H1 (cell line): ENCODE data around the gene KLHL17. TPM values are rescaled to one million over a fixed set of nuclear protein-coding genes. Genes with fewer than 3 reads are reported as not detected.

ENCODE experiments used
- CTCF ChIA-PET: fragments of 300-600 bp; sonication (Branson Sonifier 250); formaldehyde crosslinking; loops from one replicate; lab custom pipeline; 2021; ENCODE audit not compliant: partially characterized antibody; lab: Charles Lee
- POLR2A ChIA-PET: fragments of 300-600 bp; sonication (Branson Sonifier 250); formaldehyde crosslinking; loops from one replicate; lab custom pipeline; 2021; ENCODE audit warnings: inconsistent platforms; ENCODE audit not compliant: partially characterized antibody; lab: Charles Lee
- DNase-seq, 2 experiments: peaks; one replicate each; pipeline versions ENCODE4 v3.0.0 to v3.0.0-alpha.2; 2010 to 2022; ENCODE audit warnings: low spot score in 2 of 2, low read depth in 1 of 2, mixed read lengths in 1 of 2
- FAIRE-seq: peaks from 2 replicates; lab custom pipeline; 2011; peaks lifted over from hg19 to GRCh38; lab: Jason Lieb, UNC
- H2AFZ ChIP-seq: 2 replicates; pipeline ENCODE4 v1.8.1; 2012; ENCODE audit warnings: low read length, inconsistent platforms
- H2AK5ac ChIP-seq: 2 replicates; pipeline ENCODE4 v1.6.1; 2013; ENCODE audit warnings: low read depth, low read length
- H2BK120ac ChIP-seq: replicated peaks from 2 replicates; pipeline ENCODE3; 2013; ENCODE audit warnings: low read depth, low read length, inconsistent platforms
- H2BK12ac ChIP-seq: 2 replicates; pipeline ENCODE4 v1.6.1; 2013; ENCODE audit warnings: low read depth, low read length
- H2BK15ac ChIP-seq: 2 replicates; pipeline ENCODE4 v1.6.1; 2013; ENCODE audit warnings: low read length
- H2BK20ac ChIP-seq: 2 replicates; pipeline ENCODE4 v1.6.1; 2013; ENCODE audit warnings: low read length
- H2BK5ac ChIP-seq: 2 replicates; pipeline ENCODE4 v1.6.1; 2013; ENCODE audit warnings: low read depth, low read length
- H3K14ac ChIP-seq: 2 replicates; pipeline ENCODE4 v1.6.1; 2013; ENCODE audit warnings: inconsistent platforms; ENCODE audit not compliant: insufficient read length
- H3K18ac ChIP-seq: 2 replicates; pipeline ENCODE4 v1.6.1; 2013; ENCODE audit warnings: low read length; ENCODE audit errors: extremely low read depth
- H3K23ac ChIP-seq: 2 replicates; pipeline ENCODE4 v1.6.1; 2013; ENCODE audit warnings: inconsistent platforms; ENCODE audit not compliant: insufficient read length
- H3K23me2 ChIP-seq: 2 replicates; pipeline ENCODE4 v1.6.1; 2013; ENCODE audit warnings: low read depth, low read length
- H3K27ac ChIP-seq: 2 replicates; pipeline ENCODE4 v1.6.1; 2011; ENCODE audit warnings: low read depth, low read length, inconsistent platforms
- H3K27me3 ChIP-seq, 4 experiments: replicated peaks in 1 of 4; 1 replicate in 1 of 4; 2 replicates in 3 of 4; pipeline versions ENCODE4 v1.6.1 to v1.8.1; 2011 to 2013; ENCODE audit warnings: low read length in 3 of 4, mild to moderate bottlenecking in 3 of 4, inconsistent platforms in 2 of 4, mixed read lengths in 2 of 4, moderate library complexity in 1 of 4; ENCODE audit not compliant: control insufficient read depth in 3 of 4, insufficient read depth in 3 of 4; ENCODE audit errors: extremely low read depth in 1 of 4
- H3K36me3 ChIP-seq, 4 experiments: 2 replicates each; pipeline versions ENCODE4 v1.6.1 to v1.8.1; 2011 to 2013; ENCODE audit warnings: mild to moderate bottlenecking in 4 of 4, low read length in 3 of 4, moderate library complexity in 2 of 4, control low read depth in 1 of 4, inconsistent platforms in 1 of 4; ENCODE audit not compliant: insufficient read depth in 4 of 4, control insufficient read depth in 2 of 4
- H3K4ac ChIP-seq: replicated peaks from 2 replicates; pipeline ENCODE3; 2013; ENCODE audit warnings: low read length, low read depth, mixed read lengths, inconsistent platforms; ENCODE audit not compliant: insufficient read length
- H3K4me1 ChIP-seq, 4 experiments: replicated peaks in 1 of 4; 1 replicate in 1 of 4; 2 replicates in 3 of 4; pipeline versions ENCODE4 v1.6.1 to v1.8.1; 2011 to 2013; ENCODE audit warnings: low read length in 3 of 4, inconsistent platforms in 2 of 4, mixed read lengths in 1 of 4; ENCODE audit not compliant: insufficient read depth in 4 of 4, control insufficient read depth in 3 of 4
- H3K4me2 ChIP-seq, 2 experiments: 2 replicates each; pipeline versions ENCODE4 v1.6.1 to v1.8.1; 2011 to 2013; ENCODE audit warnings: low read depth in 2 of 2, low read length in 2 of 2, control low read depth in 1 of 2, inconsistent platforms in 1 of 2, mild to moderate bottlenecking in 1 of 2; ENCODE audit not compliant: insufficient read depth in 1 of 2
- H3K4me3 ChIP-seq, 4 experiments: fragments of 200-600, 300-600 bp in 1 of 4; sonication (generic), shearing (Covaris generic), sonication (Bioruptor Twin) in 1 of 4; 2 replicates each; pipeline versions ENCODE4 v1.5.1 to v1.8.1; 2011 to 2016; ENCODE audit warnings: low read length in 4 of 4, low read depth in 3 of 4, control low read depth in 2 of 4, inconsistent platforms in 2 of 4, mild to moderate bottlenecking in 2 of 4, mixed read lengths in 1 of 4, moderate library complexity in 1 of 4; ENCODE audit not compliant: insufficient read depth in 2 of 4; ENCODE audit errors: extremely low read depth in 1 of 4
- H3K56ac ChIP-seq: replicated peaks from 2 replicates; pipeline ENCODE3; 2013; ENCODE audit warnings: low read depth, mild to moderate bottlenecking, mixed read lengths, low read length, inconsistent platforms; ENCODE audit not compliant: insufficient read length
- H3K79me1 ChIP-seq: 2 replicates; pipeline ENCODE4 v1.6.1; 2013; ENCODE audit warnings: low read depth, low read length, control low read depth
- H3K79me2 ChIP-seq, 2 experiments: 2 replicates each; pipeline versions ENCODE4 v1.6.1 to v1.8.1; 2012 to 2013; ENCODE audit warnings: low read length in 2 of 2, mild to moderate bottlenecking in 2 of 2, inconsistent platforms in 1 of 2; ENCODE audit not compliant: insufficient read depth in 2 of 2, control insufficient read depth in 1 of 2
- H3K9ac ChIP-seq, 4 experiments: replicated peaks in 1 of 4; 1 replicate in 1 of 4; 2 replicates in 3 of 4; pipeline versions ENCODE4 v1.6.1 to v1.8.1; 2011 to 2013; ENCODE audit warnings: low read depth in 3 of 4, low read length in 3 of 4, control low read depth in 2 of 4, mild to moderate bottlenecking in 2 of 4, moderate library complexity in 2 of 4, inconsistent platforms in 1 of 4; ENCODE audit errors: extremely low read depth in 1 of 4
- H3K9me3 ChIP-seq, 2 experiments: 2 replicates each; pipeline versions ENCODE4 v1.6.1 to v1.8.1; 2012 to 2013; ENCODE audit warnings: mild to moderate bottlenecking in 2 of 2, moderate library complexity in 2 of 2, control low read depth in 1 of 2, inconsistent platforms in 1 of 2, low read depth in 1 of 2, low read length in 1 of 2, mixed read lengths in 1 of 2; ENCODE audit not compliant: insufficient read depth in 2 of 2
- H4K20me1 ChIP-seq, 2 experiments: replicated peaks in 1 of 2; 2 replicates each; pipeline versions ENCODE3 to v1.8.1; 2011 to 2013; ENCODE audit warnings: inconsistent platforms in 2 of 2, low read length in 2 of 2, mild to moderate bottlenecking in 1 of 2; ENCODE audit not compliant: insufficient read depth in 2 of 2, control insufficient read depth in 1 of 2
- H4K5ac ChIP-seq: 2 replicates; pipeline ENCODE4 v1.6.1; 2013; ENCODE audit warnings: low read length, low read depth, mixed read lengths, inconsistent platforms; ENCODE audit not compliant: insufficient read length
- H4K8ac ChIP-seq: 2 replicates; pipeline ENCODE4 v1.8.0; 2013; ENCODE audit warnings: mild to moderate bottlenecking, moderate library complexity, low read length, inconsistent platforms; ENCODE audit not compliant: insufficient read depth; ENCODE audit errors: extremely low read depth
- H4K91ac ChIP-seq: replicated peaks from 2 replicates; pipeline ENCODE3; 2013; ENCODE audit warnings: low read length, mixed read lengths, inconsistent platforms; ENCODE audit not compliant: insufficient read length
- E2F6 ChIP-seq: IDR thresholded peaks from 2 replicates; pipeline ENCODE4 v1.6.1; 2012; ENCODE audit warnings: inconsistent platforms
- WGBS, 2 experiments: shearing (Covaris generic) in 1 of 2; methylation state at CpG; one replicate each; pipeline versions ENCODE4 v1.1.6 to v1.1.7; 2013 to 2015; ENCODE audit warnings: low lambda C conversion rate in 2 of 2, mixed read lengths in 2 of 2, inconsistent platforms in 1 of 2, low coverage in 1 of 2, missing lambda C conversion rate in 1 of 2; ENCODE audit not compliant: insufficient replicate concordance in 2 of 2, insufficient coverage in 1 of 2, insufficient read length in 1 of 2; ENCODE audit errors: extremely low coverage in 1 of 2, missing lambda C conversion rate in 1 of 2; 5-methylcytosine and 5-hydroxymethylcytosine counted together
- polyA plus RNA-seq, 7 experiments: library from polyadenylated mRNA; depleted of rRNA in 3 of 7; stranded (reverse) in 5 of 7; unstranded in 2 of 7; fragments of >200 nt in 5 of 7; fragments of 200-250 nt in 2 of 7; gene quantifications; 1 replicate in 5 of 7; 2 replicates in 1 of 7; 4 replicates in 1 of 7; pipeline versions ENCODE4 v1.2.1 to v1.2.3, GENCODE V29; 2011 to 2013; ENCODE audit warnings: missing spikeins in 2 of 7, mixed read lengths in 2 of 7
- total RNA-seq: library from RNA; stranded (reverse); fragmentation: NEBNext Ultra II Directional; extraction: Animal tissue kit (Norgen Biotek cat#: 25700); gene quantifications from 2 replicates; pipeline ENCODE4 v1.2.1, GENCODE V29; 2021

Gene KLHL17
- total and polyA plus RNA-seq, 2 of the 8 experiments (the other 6 are each of a cell fraction or from before 2014, with no cell fraction given), result 32.6 to 36.1 TPM

DNA sequence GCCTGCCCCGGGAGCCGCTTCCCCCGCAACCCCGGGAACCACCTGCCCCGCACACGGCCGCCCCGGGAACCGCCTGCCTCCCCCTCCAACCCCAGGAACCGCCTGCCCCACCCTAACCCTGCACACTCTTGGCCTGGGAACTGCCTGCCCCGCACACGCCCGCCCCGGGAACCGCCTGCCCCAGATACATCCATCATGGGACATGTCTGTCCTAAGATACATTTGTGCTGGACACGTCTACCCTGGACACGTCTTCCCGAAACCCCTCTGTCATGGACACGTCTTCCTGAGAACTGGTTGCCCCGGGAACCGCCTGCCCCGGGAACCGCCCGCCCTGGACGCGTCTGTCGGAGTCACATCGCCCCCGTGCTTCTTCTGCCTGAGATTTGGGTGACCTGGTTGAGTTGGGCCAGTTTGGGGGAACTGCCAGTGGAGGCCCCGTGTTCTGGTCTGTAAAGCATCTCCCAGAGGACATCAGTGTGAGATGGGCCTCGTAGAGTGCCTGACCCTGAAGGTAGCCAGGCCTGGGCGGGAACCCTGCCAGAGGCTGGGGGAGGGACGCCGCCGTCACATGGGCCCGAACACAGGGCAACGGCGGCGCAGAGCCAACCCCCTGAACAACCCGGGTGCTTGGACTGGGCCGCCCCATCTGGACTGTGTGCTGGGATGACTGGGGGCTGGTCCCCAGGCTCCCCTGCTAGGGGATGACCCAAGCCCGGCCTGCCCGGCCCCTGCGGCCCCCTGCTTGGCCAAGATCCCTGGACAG lies 17.9 kb downstream of the KLHL17 start:
- Histone ChIP-seq H4K20me1 (peaks cover 0 to 10% of the 10 kb centered on the region in 2 experiments), H2AK5ac (no peak overlapping the region), H3K27ac (no peak overlapping the region), H3K4ac (no peak overlapping the region), H2BK15ac (no peak overlapping the region), H3K4me1 (peaks cover 0 to 10% (median under 1%) of the 10 kb centered on the region in 4 experiments; a peak in 4 of 7 replicates), H2AFZ (no peak overlapping the region), H4K91ac (no peak overlapping the region), H2BK12ac (no peak overlapping the region), H3K4me3 (no peak overlapping the region), H3K23me2 (peaks cover 2% of the 10 kb centered on the region; the same call in 1 of the 2 replicates), H3K4me2 (no peak overlapping the region), H3K9me3 (no peaks in the 10 kb centered on the region), H3K56ac (no peak overlapping the region), H3K79me1 (no peaks in the 10 kb centered on the region), H3K27me3 (peaks cover 0 to 14% (median 3%) of the 10 kb centered on the region in 4 experiments; a peak in 4 of 7 replicates), H3K79me2 (no peaks in the 10 kb centered on the region), H3K18ac (no peak overlapping the region), H4K8ac (no peak overlapping the region), H2BK20ac (no peak overlapping the region), H4K5ac (no peak overlapping the region), H3K14ac (no peak overlapping the region), H3K23ac (no peak overlapping the region), H3K36me3 (no peaks in the 10 kb centered on the region), H2BK120ac (no peak overlapping the region), H2BK5ac (no peak overlapping the region), H3K9ac (no peak overlapping the region)
- FAIRE-seq (no peak), DNase-seq (no peak)
- ChIA-PET POLR2A (no interaction called here), CTCF (interaction anchor here (6.9 kb wide), 1 partner anchor 14 kb away, joined by 86 read pairs; no protein-coding TSS in a partner anchor)
- 87% methylated on average over 32 of the region's 44 CpGs; no CpG with 5 or more reads in 1 of the 2 experiments for WGBS, 2 experiments
- peak; percentile 70 for TF ChIP-seq E2F6
